IMR-90 (cell line): ENCODE measurements around the gene ZNF33B. TPM values are rescaled to one million over a fixed set of nuclear protein-coding genes. Genes with fewer than 3 reads are reported as not detected.

ENCODE experiments used
- ATAC-seq: fragments of 200-7000 bp; cut with Tn5 transposase; 2 replicates; pipeline ENCODE4 v1.9.1; 2020; ENCODE audit warnings: low read depth, mild to moderate bottlenecking, moderate library complexity
- BruUV-seq: library from RNA; stranded (reverse); fragments of 400-500 nt; replicated peaks from 2 replicates; lab custom pipeline; 2021; lab: Mats Ljungman, UMichigan
- CTCF ChIA-PET: fragments of 300-600 bp; formaldehyde crosslinking; extraction: SDS; loops from one replicate; lab custom pipeline; 2021; ENCODE audit warnings: antibody characterized with exemption; lab: Yijun Ruan, JAX
- POLR2A ChIA-PET: fragments of 300-600 bp; sonication (Branson Sonifier 250); formaldehyde crosslinking; loops from one replicate; lab custom pipeline; 2022; ENCODE audit warnings: antibody characterized with exemption; ENCODE audit not compliant: unreplicated experiment; lab: Charles Lee
- DNase-seq: peaks from one replicate; pipeline ENCODE4 v3.0.0; 2013
- H2AFZ ChIP-seq: replicated peaks from 2 replicates; pipeline ENCODE3; 2013; ENCODE audit warnings: low read length, mild to moderate bottlenecking; ENCODE audit not compliant: poor library complexity
- H2AK5ac ChIP-seq: 2 replicates; pipeline ENCODE4 v1.6.1; 2013; ENCODE audit warnings: low read depth, low read length, inconsistent platforms
- H2AK9ac ChIP-seq: replicated peaks from 2 replicates; pipeline ENCODE3; 2013; ENCODE audit warnings: mild to moderate bottlenecking, low read depth, low read length, moderate library complexity; ENCODE audit not compliant: poor library complexity
- H2BK120ac ChIP-seq: 2 replicates; pipeline ENCODE4 v1.6.1; 2013; ENCODE audit warnings: low read depth, low read length, inconsistent platforms
- H2BK15ac ChIP-seq: 3 replicates; pipeline ENCODE4 v1.6.1; 2013; ENCODE audit warnings: low read depth, low read length, inconsistent platforms
- H2BK20ac ChIP-seq: 2 replicates; pipeline ENCODE4 v1.6.1; 2013; ENCODE audit warnings: low read depth, mild to moderate bottlenecking, inconsistent platforms, low read length, moderate library complexity
- H2BK5ac ChIP-seq: 2 replicates; pipeline ENCODE4 v1.6.1; 2013; ENCODE audit warnings: mild to moderate bottlenecking, low read depth, low read length, inconsistent platforms; ENCODE audit not compliant: poor library complexity, severe bottlenecking
- H3K14ac ChIP-seq: replicated peaks from 2 replicates; pipeline ENCODE4 v1.6.1; 2013; ENCODE audit warnings: low read depth, low read length, inconsistent platforms
- H3K18ac ChIP-seq: 2 replicates; pipeline ENCODE4 v1.6.1; 2013; ENCODE audit warnings: low read depth, low read length, control low read depth
- H3K23ac ChIP-seq: 2 replicates; pipeline ENCODE4 v1.6.1; 2013; ENCODE audit warnings: low read depth, low read length, inconsistent platforms
- H3K27ac ChIP-seq: 2 replicates; pipeline ENCODE4 v1.5.1; 2013; ENCODE audit warnings: mild to moderate bottlenecking, control low read depth, low read length; ENCODE audit not compliant: insufficient read depth
- H3K27me3 ChIP-seq: 2 replicates; pipeline ENCODE4 v1.6.1; 2013; ENCODE audit warnings: low read length; ENCODE audit not compliant: control insufficient read depth, insufficient read depth
- H3K36me3 ChIP-seq: 2 replicates; pipeline ENCODE4 v1.6.1; 2013; ENCODE audit warnings: low read length, mixed read lengths; ENCODE audit not compliant: control insufficient read depth, insufficient read depth
- H3K4ac ChIP-seq: 2 replicates; pipeline ENCODE4 v1.6.1; 2013; ENCODE audit warnings: low read depth, low read length, inconsistent platforms
- H3K4me1 ChIP-seq: 2 replicates; pipeline ENCODE4 v1.6.1; 2013; ENCODE audit warnings: low read length, mixed read lengths; ENCODE audit not compliant: control insufficient read depth, insufficient read depth
- H3K4me2 ChIP-seq: 2 replicates; pipeline ENCODE4 v1.6.1; 2013; ENCODE audit warnings: low read depth, mild to moderate bottlenecking, control low read depth, low read length, moderate library complexity
- H3K4me3 ChIP-seq: 2 replicates; pipeline ENCODE4 v1.5.1; 2013; ENCODE audit warnings: low read depth, mild to moderate bottlenecking, control low read depth, low read length, moderate library complexity; ENCODE audit not compliant: insufficient read depth
- H3K56ac ChIP-seq: 2 replicates; pipeline ENCODE4 v1.6.1; 2013; ENCODE audit warnings: low read length, inconsistent platforms; ENCODE audit not compliant: insufficient read depth; ENCODE audit errors: extremely low read depth
- H3K79me1 ChIP-seq, 2 experiments: 2 replicates each; pipeline ENCODE4 v1.6.1; 2013; ENCODE audit warnings: low read length in 2 of 2, inconsistent platforms in 1 of 2, low read depth in 1 of 2
- H3K9ac ChIP-seq: 2 replicates; pipeline ENCODE4 v1.6.1; 2013; ENCODE audit warnings: low read depth, low read length, control low read depth
- H3K9me1 ChIP-seq: 2 replicates; pipeline ENCODE4 v1.6.1; 2013; ENCODE audit warnings: low read length, inconsistent platforms; ENCODE audit not compliant: insufficient read depth
- H3K9me3 ChIP-seq: 2 replicates; pipeline ENCODE4 v1.6.1; 2013; ENCODE audit warnings: low read length; ENCODE audit not compliant: control insufficient read depth, insufficient read depth
- H4K20me1 ChIP-seq: 2 replicates; pipeline ENCODE4 v1.6.1; 2013; ENCODE audit warnings: low read length, inconsistent platforms; ENCODE audit not compliant: insufficient read depth
- H4K5ac ChIP-seq: 2 replicates; pipeline ENCODE4 v1.6.1; 2013; ENCODE audit warnings: mild to moderate bottlenecking, low read depth, low read length, control low read depth
- H4K8ac ChIP-seq, 2 experiments: 2 replicates each; pipeline ENCODE4 v1.6.1; 2013; ENCODE audit warnings: low read depth in 2 of 2, low read length in 2 of 2, control low read depth in 1 of 2, inconsistent platforms in 1 of 2
- H4K91ac ChIP-seq: 2 replicates; pipeline ENCODE4 v1.6.1; 2013; ENCODE audit warnings: low read depth, low read length, inconsistent platforms; ENCODE audit not compliant: insufficient read depth
- CEBPB ChIP-seq: IDR thresholded peaks from 2 replicates; pipeline ENCODE4 v1.6.1; 2012; ENCODE audit warnings: low read depth, low read length, improper control_type of control experiment
- FOS ChIP-seq: fragments of 150-350 bp; IDR thresholded peaks from 2 replicates; pipeline ENCODE4 v1.6.1; 2016; ENCODE audit warnings: low read depth, low read length
- MAFK ChIP-seq: IDR thresholded peaks from 2 replicates; pipeline ENCODE4 v1.6.1; 2012; ENCODE audit warnings: low read depth, low read length, improper control_type of control experiment
- MAZ ChIP-seq: IDR thresholded peaks from 2 replicates; pipeline ENCODE4 v1.6.1; 2012; ENCODE audit warnings: low read depth, mild to moderate bottlenecking, low read length, improper control_type of control experiment, moderate library complexity, borderline replicate concordance
- RCOR1 ChIP-seq: IDR thresholded peaks from 2 replicates; pipeline ENCODE4 v1.6.1; 2012; ENCODE audit warnings: mild to moderate bottlenecking, low read length, improper control_type of control experiment; ENCODE audit not compliant: insufficient replicate concordance
- RFX5 ChIP-seq: IDR thresholded peaks from 2 replicates; pipeline ENCODE4 v1.8.0; 2012; ENCODE audit warnings: low read depth, mild to moderate bottlenecking, low read length, moderate library complexity
- WGBS, 2 experiments: methylation state at CpG; one replicate each; pipeline versions ENCODE4 v1.1.5 to v1.1.7; 2013; ENCODE audit warnings: missing lambda C conversion rate in 2 of 2; ENCODE audit not compliant: insufficient read length in 1 of 2; ENCODE audit errors: extremely low coverage in 2 of 2; 5-methylcytosine and 5-hydroxymethylcytosine counted together
- dilution Hi-C: fragments of 300-500 bp; cut with HindIII; formaldehyde crosslinking; loops from one replicate; pipeline ENCODE4 v1.14.3; 2018; ENCODE audit warnings: low sequenced_read_pairs; ENCODE audit not compliant: unreplicated experiment
- in situ Hi-C: fragments of 300-500 bp; cut with MboI; formaldehyde crosslinking; loops from 3 replicates; pipeline ENCODE4 v1.14.3; 2019; ENCODE audit warnings: low sequenced_read_pairs, inconsistent platforms, mixed read lengths
- intact Hi-C: fragments of 100-400 bp; cut with micrococcal nuclease; formaldehyde crosslinking; loops from 2 replicates; pipeline ENCODE4 v1.10.0; 2022
- polyA plus RNA-seq, 3 experiments: library from polyadenylated mRNA; depleted of rRNA; stranded (reverse); fragments of >200 nt; gene quantifications; 2 replicates each; pipeline ENCODE4 v1.2.3, GENCODE V29; 2012; ENCODE audit warnings: low replicate concordance in 1 of 3
- total RNA-seq: library from RNA; depleted of rRNA; stranded (reverse); fragments of >200 nt; gene quantifications from 2 replicates; pipeline ENCODE4 v1.2.3, GENCODE V29; 2012

Gene ZNF33B
- total and polyA plus RNA-seq, 2 of the 4 experiments (the other 2 are of a cell fraction) = 2.1 to 4.5 TPM

GRCh38 chr10:42583828-42584227 is 54.5 kb downstream of the ZNF33B start:
- Histone ChIP-seq H4K8ac (no peak overlapping the region), H3K9me1 (no peaks in the 10 kb centered on the region), H4K91ac (no peak overlapping the region), H2AK9ac (no peak overlapping the region), H2BK20ac (no peak overlapping the region), H3K9ac (no peak overlapping the region), H3K36me3 (peaks cover 5% of the 10 kb centered on the region; the same call in 1 of the 2 replicates), H4K20me1 (no peaks in the 10 kb centered on the region), H3K56ac (no peak overlapping the region), H3K4me1 (no peaks in the 10 kb centered on the region), H2BK120ac (no peak overlapping the region), H3K4ac (no peak overlapping the region), H3K4me2 (no peak overlapping the region), H3K14ac (no peak overlapping the region), H2AFZ (no peak overlapping the region), H2BK5ac (no peak overlapping the region), H3K23ac (no peak overlapping the region), H3K27ac (no peak overlapping the region), H2AK5ac (no peak overlapping the region), H3K79me1 (no peaks in the 10 kb centered on the region), H3K4me3 (no peak overlapping the region), H2BK15ac (no peak overlapping the region), H4K5ac (no peak overlapping the region), H3K9me3 (no peaks in the 10 kb centered on the region), H3K18ac (no peak overlapping the region), H3K27me3 (no peaks in the 10 kb centered on the region)
- DNase-seq (no peak), ATAC-seq (no peak)
- intact Hi-C loops = no loop called here
- in situ Hi-C loops = no loop called here
- ChIA-PET POLR2A (no interaction called here), CTCF (no interaction called here)
- TF ChIP-seq RFX5 = no peak
- no peak for TF ChIP-seq FOS
- peak; percentile 64 for TF ChIP-seq CEBPB
- TF ChIP-seq MAFK = no peak
- TF ChIP-seq RCOR1 = no peak
- TF ChIP-seq MAZ = no peak
- 60% methylated on average over 1 of the region's 5 CpGs; no CpG with 5 or more reads in 1 of the 2 experiments for WGBS, 2 experiments
- no TSS peak for BruUV-seq
- dilution Hi-C loops = no loop called here
